ENCODE results near the gene TMEM9B. TPM values are rescaled to one million over a fixed set of nuclear protein-coding genes. Genes with fewer than 3 reads are reported as not detected.

The TMEM9B gene
- total RNA-seq, 1 donor = 13.2 TPM

DNA sequence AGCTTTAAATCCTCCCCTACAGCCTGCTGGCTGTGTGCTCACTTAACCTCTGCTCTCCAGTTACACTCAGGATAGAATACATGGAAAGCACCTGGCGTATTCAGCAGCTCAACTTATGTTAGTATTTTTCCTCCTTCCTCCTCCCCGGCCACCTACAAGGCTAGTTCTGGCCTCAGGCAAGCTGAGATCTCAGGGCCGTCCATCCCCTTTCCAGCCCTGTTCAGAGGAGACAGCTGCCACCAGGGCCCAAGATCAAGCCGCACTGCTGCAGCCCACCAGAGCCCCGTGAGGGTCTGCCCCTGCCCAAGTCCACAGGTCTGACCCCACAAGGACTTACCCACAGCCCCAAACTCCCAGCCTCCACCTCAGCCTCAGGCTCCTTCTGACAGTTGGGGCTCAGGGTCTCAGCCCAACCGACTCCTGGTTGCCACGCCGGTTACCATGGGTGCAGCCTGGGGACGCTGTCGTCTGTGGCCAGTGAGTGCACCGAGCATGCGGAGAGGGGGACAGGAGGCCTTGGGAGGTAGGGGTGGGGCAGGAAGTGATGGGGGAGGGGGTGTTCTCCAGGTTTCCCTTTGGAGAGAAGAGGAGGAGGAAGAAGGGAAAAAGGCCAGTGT, 31.6 kb downstream of the TMEM9B start, which contains the start of gene C11orf16:
TSS of gene C11orf16 (minus strand) at position 384 of the 617 bp plus-strand sequence. CDS start 639 bp downstream, outside the sequence.
- DNase-seq (ENCODE audit: low read depth in 2 of 3, low spot score in 2 of 3) = no peak

DNA sequence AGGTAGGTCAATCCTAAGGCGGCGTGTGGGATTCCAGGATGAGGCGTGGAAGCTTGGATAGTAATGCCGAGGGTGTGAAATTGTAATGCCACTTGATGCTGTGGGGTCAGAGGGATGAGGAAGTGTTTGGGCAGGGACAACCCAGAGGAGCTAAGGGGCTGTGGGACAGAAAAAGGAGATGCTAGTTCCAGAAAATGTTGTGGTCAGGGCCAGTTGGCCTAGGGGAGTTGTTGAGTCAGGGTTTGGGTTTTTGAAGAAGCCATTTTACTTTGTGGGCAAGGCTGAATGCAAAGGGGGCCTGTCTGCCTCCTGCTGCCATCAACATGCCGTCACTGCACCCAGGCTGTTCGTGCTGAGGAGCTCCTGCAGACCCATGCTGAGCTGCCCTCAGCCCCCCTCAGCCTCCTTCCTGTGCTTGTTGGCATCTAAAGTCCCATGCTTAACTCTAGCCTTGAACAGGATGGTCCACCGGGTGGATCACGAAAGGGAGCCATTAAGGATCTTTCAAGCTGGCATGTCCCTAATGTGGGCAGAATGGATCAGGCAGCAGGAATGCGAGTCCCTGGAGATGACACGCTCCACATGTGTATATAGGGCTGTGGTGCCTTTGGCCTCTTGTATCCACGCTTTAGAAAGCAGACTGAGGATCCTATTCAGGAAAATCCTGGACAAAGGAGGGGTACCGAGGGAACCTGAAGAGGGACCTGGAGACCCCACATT, 33.6 kb downstream of the TMEM9B start:
- DNase-seq (ENCODE audit: low read depth in 2 of 3, low spot score in 2 of 3) = no peak

DNA sequence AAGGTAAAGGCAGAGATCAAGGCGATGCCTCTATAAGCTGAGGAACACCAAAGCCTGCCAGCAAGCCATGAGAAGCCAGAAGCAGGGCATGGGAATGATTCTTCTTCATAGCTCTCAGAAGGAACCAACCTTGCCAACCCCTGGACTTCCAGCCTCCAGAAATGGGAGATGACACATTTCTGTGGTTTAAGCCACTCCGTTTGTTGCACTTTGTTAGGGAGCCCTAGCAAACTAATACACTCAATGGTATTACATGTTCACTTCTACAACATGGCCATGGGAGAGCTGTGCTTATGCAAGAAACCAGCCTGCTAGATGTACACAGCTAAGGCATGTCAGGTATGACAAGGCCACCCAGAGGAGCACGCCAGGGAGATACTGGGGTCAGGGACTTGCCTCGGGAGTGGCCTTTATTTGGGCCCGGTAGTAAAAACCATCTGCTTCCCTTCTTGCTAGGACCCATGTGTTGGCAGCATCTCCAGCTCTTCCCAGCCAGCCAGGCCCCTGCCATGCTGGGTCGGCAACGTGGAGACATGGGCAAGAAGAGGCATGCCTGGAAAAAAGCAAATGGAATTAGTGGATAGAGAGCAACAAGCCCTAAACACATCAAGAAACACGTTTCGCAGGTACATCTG, 35.1 kb downstream of the TMEM9B start:
- DNase-seq (ENCODE audit: low read depth in 2 of 3, low spot score in 2 of 3) = no peak

DNA sequence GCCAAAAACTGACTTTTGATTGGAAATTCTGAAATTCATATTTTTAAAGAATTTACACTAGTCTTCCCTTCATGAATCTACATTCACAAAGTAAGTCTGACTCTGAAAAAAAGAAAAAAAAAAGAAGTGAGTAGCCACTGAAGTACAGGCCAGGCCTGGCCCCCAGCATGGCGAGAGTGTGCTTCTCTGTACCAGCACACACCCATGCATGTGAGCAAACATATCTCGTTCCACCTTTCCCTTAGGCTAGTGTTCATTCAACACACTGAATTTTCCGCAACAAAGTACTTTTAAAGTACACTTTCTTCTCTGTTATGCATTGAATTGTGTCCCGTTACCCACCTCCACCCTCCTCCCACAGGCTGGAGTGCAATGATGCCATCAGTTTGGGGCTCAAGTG, 36.0 kb downstream of the TMEM9B start:
- DNase-seq (ENCODE audit: low read depth in 2 of 3, low spot score in 2 of 3) = no peak

DNA sequence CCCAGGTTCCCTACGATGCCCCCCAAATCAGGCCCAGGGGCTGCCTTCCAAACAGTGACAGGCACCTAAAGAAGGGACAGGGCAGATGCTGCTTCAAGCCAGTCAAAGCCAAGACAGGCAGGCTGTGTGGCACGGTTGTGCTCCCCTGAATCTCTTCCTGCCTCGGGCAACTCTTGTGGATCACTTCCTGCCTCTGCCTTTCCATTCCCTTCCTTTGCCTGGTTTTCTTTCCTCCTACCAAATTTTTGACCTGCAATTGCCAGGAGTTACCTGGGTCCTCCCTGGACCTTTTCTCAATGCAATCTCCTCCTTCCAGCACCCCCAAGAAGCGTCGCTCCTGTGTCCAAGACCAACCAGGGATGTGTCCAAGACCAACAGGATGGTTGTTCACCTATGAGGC, 37.0 kb downstream of the TMEM9B start:
- no peak for DNase-seq (ENCODE audit: low read depth in 2 of 3, low spot score in 2 of 3)

DNA sequence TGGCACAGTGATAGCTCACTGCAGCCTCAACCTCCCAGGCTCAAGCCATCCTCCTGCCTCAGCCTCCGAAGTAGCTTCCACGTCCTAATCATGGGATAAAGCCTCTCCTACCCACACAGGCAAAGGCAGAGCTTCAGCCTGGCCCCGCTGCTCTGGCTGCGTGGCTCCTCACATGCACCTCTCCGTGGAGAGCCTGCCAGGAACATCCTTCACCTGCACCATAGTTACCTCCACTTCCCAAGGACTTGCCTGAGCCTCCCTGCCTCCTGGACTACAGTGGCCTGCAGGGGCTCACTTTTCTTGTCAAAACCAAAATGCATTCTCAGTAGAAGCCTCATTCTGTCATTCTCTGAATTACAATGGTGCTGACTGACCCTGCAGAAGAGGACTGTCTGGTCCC, 38.0 kb downstream of the TMEM9B start:
- no peak for DNase-seq (ENCODE audit: low read depth in 2 of 3, low spot score in 2 of 3)

DNA sequence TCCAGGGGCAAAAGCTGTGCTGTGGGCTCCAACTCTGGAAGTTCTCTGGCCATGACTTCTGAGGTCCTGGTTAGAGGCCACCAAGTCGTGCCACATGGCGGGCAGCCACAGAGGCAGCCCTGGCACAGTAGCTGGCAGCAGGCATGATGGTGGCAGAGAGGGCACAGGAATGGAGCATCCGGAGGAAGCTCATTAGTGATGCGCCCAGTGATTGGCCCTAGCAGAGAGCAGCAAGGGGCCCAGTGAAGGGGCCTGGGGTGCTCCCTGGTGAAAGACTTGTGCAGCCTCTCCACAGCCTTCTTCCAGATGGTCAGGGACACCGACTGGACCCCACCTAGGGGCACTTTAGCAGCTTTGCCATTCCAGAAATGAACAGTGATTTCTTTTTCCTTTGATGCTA, 38.5 kb downstream of the TMEM9B start:
- no peak for DNase-seq (ENCODE audit: low read depth in 2 of 3, low spot score in 2 of 3)

DNA sequence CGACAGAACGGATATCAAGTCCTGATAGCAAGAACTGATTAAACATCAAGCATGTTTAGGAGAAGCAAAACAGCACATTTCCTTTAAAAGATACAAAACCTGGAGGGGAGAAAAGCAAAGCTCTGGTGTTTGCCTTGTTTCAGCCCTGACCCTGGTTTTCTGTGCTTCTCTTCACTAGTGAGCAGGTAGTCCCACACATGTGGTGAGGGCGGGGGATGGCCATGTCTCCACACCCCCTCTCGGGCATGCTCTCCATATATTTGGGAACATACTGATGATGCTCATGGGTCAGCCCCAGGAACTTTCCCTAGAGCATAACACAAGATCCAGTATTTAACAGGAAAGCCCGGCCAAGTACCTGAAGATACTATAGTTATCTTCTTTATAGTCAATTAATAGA, 41.6 kb downstream of the TMEM9B start:
- DNase-seq (ENCODE audit: low read depth in 2 of 3, low spot score in 2 of 3) = no peak

DNA sequence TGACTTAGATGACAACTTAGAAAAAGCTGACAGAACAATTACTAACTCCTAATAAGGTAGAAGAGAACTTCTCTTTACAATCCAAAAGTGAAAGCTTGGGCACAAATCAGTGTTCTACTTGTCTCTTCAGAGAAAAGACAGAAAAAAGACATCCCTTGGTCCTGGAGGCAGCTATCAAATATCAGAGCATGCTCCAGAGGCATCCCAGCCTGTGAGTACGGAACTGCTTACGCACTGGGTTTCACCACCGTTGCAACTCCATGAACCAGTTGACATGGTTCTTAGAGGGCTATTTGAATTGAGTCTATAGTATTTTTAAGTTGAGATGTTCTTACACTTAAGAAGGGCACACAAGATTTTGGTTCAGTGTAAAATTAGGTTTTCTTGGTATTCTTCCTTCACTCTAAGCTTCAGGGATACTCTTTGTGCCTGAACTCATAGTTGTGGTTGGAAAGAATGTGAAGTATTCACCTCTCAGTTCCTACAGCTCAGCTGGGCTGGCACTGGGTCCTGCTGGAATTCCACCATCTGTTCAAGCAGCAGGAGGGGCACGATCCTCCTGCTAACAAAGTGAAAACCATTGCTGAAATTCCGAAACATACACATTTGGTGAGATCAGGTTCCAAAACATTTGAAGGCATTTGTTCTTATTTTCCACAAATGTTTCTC, 47.0 kb downstream of the TMEM9B start:
- DNase-seq (ENCODE audit: low read depth in 2 of 3, low spot score in 2 of 3) = no peak

DNA sequence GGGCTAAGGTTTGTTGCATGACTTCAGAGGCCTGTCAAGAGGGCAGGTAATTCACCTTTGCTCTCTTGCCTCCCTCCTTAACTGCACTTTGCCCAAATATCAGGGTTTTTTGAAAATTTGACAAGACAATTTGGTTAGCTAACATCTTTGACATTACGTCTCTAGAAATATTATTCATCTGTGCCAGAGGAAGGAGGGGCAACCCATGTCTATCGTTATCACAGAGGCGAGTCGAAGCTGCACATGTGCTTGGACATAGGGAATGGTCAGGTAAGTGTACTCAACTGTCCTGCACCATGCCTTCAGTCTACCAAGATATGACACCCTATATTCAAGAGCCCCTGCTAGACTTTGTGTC, 49.6 kb downstream of the TMEM9B start:
- DNase-seq (ENCODE audit: low read depth in 2 of 3, low spot score in 2 of 3) = no peak

DNA sequence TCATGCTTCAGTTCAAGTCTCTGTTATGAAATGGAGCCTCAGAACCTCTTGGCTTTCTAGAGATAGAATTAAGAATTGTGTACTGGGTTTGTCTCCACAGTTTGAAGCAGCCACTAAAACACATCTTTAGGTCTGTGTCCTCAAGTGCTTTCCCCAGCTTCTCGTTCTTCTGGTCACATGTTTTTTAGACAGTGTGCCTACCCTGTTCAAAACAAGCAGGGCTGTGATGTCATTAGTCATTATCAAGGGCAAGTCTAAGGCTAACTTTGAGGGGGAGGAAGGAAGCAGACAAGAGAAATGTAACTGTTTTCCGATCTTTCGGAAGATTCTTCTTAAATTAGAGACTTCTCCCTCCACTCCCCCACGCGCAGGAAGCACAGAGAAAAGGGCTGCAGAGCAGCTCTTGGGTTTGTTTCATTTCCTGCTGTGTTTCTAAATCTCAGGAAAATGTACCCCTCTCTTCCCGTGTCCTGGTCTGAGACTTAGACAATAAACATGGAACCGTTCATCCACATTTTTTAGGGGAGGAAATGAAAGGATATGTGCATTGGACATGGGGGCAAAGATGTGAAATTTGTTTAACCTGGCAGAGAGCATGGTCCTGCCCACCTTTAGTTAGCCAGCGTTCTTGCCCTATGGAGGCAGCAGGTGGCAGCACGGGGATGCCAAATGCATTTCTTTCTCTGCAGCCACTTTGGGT, 50.1 kb downstream of the TMEM9B start:
- DNase-seq (ENCODE audit: low read depth in 2 of 3, low spot score in 2 of 3) = peak in 2 of 3 donors; percentile 57 to 74

DNA sequence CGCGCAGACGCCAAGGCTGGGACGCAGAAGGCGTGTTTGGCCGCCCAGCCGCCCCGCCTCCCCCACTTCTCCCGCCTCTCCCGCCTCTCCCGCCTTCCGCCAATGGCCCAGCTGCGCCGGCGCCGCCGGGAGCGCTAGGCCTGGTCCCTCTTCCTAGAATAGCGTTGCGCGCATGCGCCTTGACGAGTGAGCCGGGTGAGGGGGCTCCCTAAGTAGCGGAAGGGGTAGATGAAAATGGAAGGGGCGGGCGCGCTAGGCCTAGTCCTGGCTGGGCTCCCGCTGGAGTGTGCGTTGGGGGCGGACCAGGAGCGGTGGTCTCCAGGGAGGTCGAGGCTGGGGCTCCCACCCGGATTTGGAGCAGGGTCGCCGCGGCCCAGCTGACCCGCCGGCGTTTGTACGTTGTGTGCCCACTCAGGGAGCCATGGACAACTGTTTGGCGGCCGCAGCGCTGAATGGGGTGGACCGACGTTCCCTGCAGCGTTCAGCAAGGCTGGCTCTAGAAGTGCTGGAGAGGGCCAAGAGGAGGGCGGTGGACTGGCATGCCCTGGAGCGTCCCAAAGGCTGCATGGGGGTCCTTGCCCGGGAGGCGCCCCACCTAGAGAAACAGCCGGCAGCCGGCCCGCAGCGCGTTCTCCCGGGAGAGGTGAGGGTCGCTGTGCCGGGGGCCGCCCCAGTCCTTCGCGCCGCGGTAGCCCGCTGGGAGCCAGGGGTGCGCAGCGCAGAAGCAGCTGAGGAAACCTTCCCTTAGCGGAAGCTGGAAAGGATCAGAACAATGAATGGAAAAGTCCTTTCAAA, 53.0 kb downstream of the TMEM9B start, which contains the start of gene AKIP1:
TSS of gene AKIP1 (plus strand) at position 161 of the 795 bp plus-strand sequence. CDS start at position 422, 261 bp downstream.
- peak; percentile 41 to 97 (median 97) for DNase-seq (ENCODE audit: low read depth in 2 of 3, low spot score in 2 of 3)

DNA sequence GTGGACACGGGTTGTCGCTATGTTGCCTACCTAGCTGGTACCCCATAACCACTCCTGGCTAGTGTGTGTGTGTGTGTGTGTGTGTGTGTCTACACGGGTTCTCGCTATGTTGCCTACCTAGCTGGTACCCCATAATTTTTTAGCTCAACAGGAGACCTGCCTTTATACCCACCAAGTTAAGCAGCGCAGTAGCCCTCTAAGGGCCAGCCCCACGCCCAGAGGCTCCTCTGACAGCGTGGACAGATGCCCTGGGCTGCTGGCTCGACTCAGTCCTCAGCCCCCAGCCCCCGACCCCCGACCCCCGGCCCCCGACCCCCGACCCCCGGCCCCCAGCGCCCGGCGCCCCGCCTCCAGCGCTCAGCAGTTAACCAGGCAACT, 53.6 kb downstream of the TMEM9B start:
- DNase-seq (ENCODE audit: low read depth in 2 of 3, low spot score in 2 of 3) = no peak

DNA sequence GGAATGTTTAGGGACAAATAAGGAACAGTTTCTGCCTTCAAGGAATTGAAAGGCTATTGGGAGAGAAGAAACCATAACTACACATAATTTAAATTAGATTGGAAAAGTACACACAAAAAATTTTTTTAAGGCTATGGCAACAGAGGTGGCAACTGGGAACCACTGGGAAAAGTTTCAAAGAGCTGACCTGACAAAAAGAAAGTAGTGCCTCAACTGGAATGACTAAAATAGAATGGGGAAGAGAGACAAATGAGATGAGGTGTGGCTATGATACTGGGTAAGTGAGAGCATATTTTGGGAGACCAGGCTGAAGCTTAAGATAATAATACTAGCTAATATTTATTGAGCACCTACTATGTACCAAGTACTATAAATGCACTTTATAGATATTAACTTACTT, 56.1 kb downstream of the TMEM9B start:
- DNase-seq (ENCODE audit: low read depth in 2 of 3, low spot score in 2 of 3) = no peak

DNA sequence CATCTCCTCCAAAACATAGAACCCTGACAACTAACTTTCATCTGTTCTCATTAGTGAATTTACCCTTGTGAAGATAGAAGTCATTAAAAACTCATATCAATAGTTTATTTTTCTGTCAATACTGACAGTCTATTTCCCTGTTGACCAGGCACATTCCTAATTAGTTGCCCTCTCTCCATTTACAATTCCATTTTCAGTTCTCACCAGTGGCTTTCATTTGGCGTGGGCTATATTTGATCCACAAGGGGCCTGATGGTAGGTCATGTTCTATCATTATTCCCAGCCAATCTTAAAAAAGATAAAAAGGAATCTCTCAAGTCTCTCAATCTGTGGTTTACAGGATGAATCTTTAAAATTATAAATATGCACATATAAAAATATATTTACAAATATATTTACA, 57.1 kb downstream of the TMEM9B start:
- no peak for DNase-seq (ENCODE audit: low read depth in 2 of 3, low spot score in 2 of 3)

DNA sequence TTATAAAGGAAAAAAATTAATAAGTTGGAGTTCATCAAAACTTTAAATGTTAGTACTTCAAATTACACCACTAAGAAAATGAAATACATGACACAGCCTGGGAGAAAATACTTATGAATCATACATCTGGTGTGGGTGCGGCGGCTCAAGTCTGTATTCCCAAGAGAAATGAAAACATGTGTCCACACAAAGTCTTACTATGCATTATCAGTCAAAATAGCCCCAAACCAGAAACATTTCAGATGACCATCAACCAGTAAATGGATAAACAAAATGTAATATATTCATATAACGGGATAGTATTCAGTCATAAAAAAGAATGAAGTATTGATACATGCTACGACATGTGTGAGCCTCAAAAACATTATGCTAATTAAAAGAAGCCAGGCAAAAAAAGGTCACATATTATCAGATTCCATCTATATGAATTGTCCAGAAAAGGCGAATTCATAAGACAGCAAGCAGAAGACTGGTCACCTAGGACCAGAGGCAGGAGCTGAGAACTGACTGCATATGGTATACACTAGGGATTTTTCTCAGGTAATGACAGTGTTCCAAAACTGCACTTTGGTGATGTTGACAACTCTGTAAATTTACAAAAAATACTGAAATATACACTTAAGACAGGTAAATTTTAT, 58.6 kb downstream of the TMEM9B start:
- no peak for DNase-seq (ENCODE audit: low read depth in 2 of 3, low spot score in 2 of 3)

DNA sequence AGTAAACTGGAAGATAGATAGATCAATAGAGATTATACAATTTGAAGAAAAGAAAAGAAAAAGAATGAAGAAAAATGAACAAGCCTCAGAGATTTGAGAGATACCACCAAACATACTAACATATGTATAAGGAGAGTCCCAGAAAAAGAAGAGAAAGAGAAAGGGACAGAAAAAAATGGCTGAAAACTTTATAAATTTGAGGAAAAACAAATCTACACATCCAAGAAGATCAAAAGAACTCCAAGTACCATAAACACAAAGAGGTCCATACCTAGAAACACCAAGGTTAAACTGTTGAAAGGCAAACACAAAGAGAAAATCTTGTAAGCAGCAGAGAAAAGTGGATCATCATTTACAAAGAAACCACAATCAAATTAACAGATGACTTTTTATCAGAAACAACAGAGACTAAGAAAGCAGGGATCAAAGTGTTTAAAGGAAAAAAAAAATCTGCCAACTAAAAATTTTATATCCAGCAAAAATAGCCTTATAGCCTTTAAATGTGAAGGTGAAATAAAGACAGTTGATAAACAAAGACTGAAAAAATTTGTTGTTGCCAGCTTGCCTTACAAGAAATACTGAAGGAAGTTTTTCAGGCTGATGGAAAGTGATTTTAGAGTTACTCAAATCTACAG, 65.0 kb downstream of the TMEM9B start:
- DNase-seq (ENCODE audit: low read depth in 2 of 3, low spot score in 2 of 3) = peak in 1 of 3 donors; percentile 13
